WTC11 (cell line): Measurements from ENCODE around the gene OTUD1. TPM values are rescaled to one million over a fixed set of nuclear protein-coding genes. Genes with fewer than 3 reads are reported as not detected.

Source experiments
- ATAC-seq: fragments of 200-7000 bp; cut with Tn5 transposase; 2 replicates; pipeline ENCODE4 v1.10.0; 2021; ENCODE audit warnings: mild to moderate bottlenecking, moderate library complexity
- CTCF ChIA-PET: fragments of 300-600 bp; sonication (Branson Sonifier 250); formaldehyde crosslinking; loops from one replicate; lab custom pipeline; 2021; ENCODE audit warnings: antibody characterized with exemption; lab: Charles Lee
- POLR2A ChIA-PET: fragments of 350-600 bp; sonication (Branson Sonifier 250); formaldehyde crosslinking; loops from one replicate; lab custom pipeline; 2021; ENCODE audit warnings: antibody characterized with exemption; lab: Charles Lee
- DNase-seq: peaks from one replicate; pipeline ENCODE4 v3.0.0; 2021; ENCODE audit warnings: low spot score
- H3K27ac Mint-ChIP-seq: 2 replicates; pipeline ENCODE4 v1.8.0; 2021; ENCODE audit warnings: mixed read lengths
- H3K27me3 Mint-ChIP-seq: 2 replicates; pipeline ENCODE4 v1.8.0; 2021; ENCODE audit warnings: low read depth, mild to moderate bottlenecking, moderate library complexity, mixed read lengths
- H3K36me3 Mint-ChIP-seq: 2 replicates; pipeline ENCODE4 v1.8.0; 2021; ENCODE audit warnings: mixed read lengths
- H3K4me1 Mint-ChIP-seq: 2 replicates; pipeline ENCODE4 v1.8.0; 2022; ENCODE audit warnings: mixed read lengths
- H3K4me3 Mint-ChIP-seq: 2 replicates; pipeline ENCODE4 v1.8.0; 2021; ENCODE audit warnings: mild to moderate bottlenecking, moderate library complexity, mixed read lengths
- H3K9me3 Mint-ChIP-seq: 2 replicates; pipeline ENCODE4 v1.8.0; 2021; ENCODE audit warnings: mixed read lengths
- ATF1 ChIP-seq: sonication (generic); formaldehyde crosslinking; IDR thresholded peaks from 2 replicates; pipeline ENCODE4 v1.8.1; 2023; ENCODE audit warnings: mild to moderate bottlenecking, moderate library complexity, missing genetic modification reagents
- FOXJ3 ChIP-seq: sonication (generic); formaldehyde crosslinking; IDR thresholded peaks from 2 replicates; pipeline ENCODE4 v1.9.0; 2021; ENCODE audit warnings: missing genetic modification reagents, mild to moderate bottlenecking, borderline replicate concordance
- GABPB1 ChIP-seq: sonication (generic); formaldehyde crosslinking; IDR thresholded peaks from 2 replicates; pipeline ENCODE4 v1.8.1; 2023; ENCODE audit warnings: mild to moderate bottlenecking, missing genetic modification reagents
- OVOL2 ChIP-seq: fragments of 250-450 bp; sonication (Bioruptor Pico); IDR thresholded peaks from 2 replicates; pipeline ENCODE4 v1.9.0; 2021; ENCODE audit warnings: mild to moderate bottlenecking, borderline replicate concordance
- PRRX2 ChIP-seq: fragments of 250-450 bp; sonication (Bioruptor Pico); IDR thresholded peaks from 2 replicates; pipeline ENCODE4 v1.8.0; 2021; ENCODE audit warnings: mild to moderate bottlenecking
- SOX15 ChIP-seq: fragments of 250-450 bp; sonication (Bioruptor Pico); IDR thresholded peaks from 2 replicates; pipeline ENCODE4 v1.9.0; 2021; ENCODE audit warnings: mild to moderate bottlenecking
- SP1 ChIP-seq: sonication (generic); formaldehyde crosslinking; conservative IDR thresholded peaks from 2 replicates; pipeline ENCODE4 v1.8.1; 2022; ENCODE audit warnings: missing genetic modification reagents
- TEAD4 ChIP-seq: sonication (generic); formaldehyde crosslinking; IDR thresholded peaks from 2 replicates; pipeline ENCODE4 v1.8.0; 2022; ENCODE audit warnings: mild to moderate bottlenecking, missing genetic modification reagents
- ZBTB21 ChIP-seq: sonication (generic); formaldehyde crosslinking; IDR thresholded peaks from 2 replicates; pipeline ENCODE4 v1.8.1; 2023; ENCODE audit warnings: mild to moderate bottlenecking, missing genetic modification reagents, borderline replicate concordance
- ZNF138 ChIP-seq: sonication (generic); formaldehyde crosslinking; conservative IDR thresholded peaks from 2 replicates; pipeline ENCODE4 v1.8.1; 2022; ENCODE audit warnings: mild to moderate bottlenecking, moderate library complexity, missing genetic modification reagents
- ZNF281 ChIP-seq: sonication (generic); formaldehyde crosslinking; IDR thresholded peaks from 2 replicates; pipeline ENCODE4 v1.8.0; 2023; ENCODE audit warnings: mild to moderate bottlenecking, missing genetic modification reagents
- ZNF317 ChIP-seq: sonication (generic); formaldehyde crosslinking; IDR thresholded peaks from 2 replicates; pipeline ENCODE4 v1.8.1; 2023; ENCODE audit warnings: low read depth, mild to moderate bottlenecking, moderate library complexity, missing genetic modification reagents, borderline replicate concordance
- ZNF532 ChIP-seq: fragments of 250-450 bp; sonication (Bioruptor Pico); IDR thresholded peaks from 2 replicates; pipeline ENCODE4 v1.9.0; 2021; ENCODE audit warnings: mild to moderate bottlenecking, borderline replicate concordance
- total RNA-seq: library from RNA; stranded (reverse); gene quantifications from 3 replicates; pipeline ENCODE4 v1.2.3, GENCODE V29; 2021
- TF ChIP-seq, protein P1 (sequence below): sonication (generic); formaldehyde crosslinking; IDR thresholded peaks from 2 replicates; pipeline ENCODE4 v1.8.0; 2023; ENCODE audit warnings: missing genetic modification reagents, mild to moderate bottlenecking, borderline replicate concordance
- TF ChIP-seq, protein P2 (sequence below): fragments of 250-450 bp; sonication (Bioruptor Pico); IDR thresholded peaks from 2 replicates; pipeline ENCODE4 v1.9.0; 2021; ENCODE audit warnings: moderate library complexity, mild to moderate bottlenecking, inconsistent platforms, borderline replicate concordance

OTUD1 gene
- total RNA-seq, 1 experiment from 2014 or later: 9.0 TPM

DNA sequence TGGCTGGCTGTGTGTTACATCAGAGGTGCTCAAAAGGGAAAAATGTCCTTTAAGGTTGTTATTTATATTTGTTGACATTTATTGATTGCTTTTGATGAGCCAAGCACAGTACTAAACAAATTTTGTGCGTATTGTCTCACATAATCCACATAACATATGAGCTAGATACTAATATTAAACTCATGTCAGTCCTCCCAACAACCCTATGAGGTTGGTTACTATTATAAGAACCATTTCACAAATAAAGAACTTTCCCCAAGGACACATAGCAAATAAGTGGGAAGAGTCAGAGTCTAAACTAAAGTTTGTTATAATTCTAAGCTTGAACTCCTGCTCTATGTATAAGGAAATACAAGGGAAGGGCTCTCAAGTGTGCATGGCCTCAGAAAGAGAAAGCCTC is 35.6 kb upstream of the OTUD1 start:
- DNase-seq: no peak
- H3K9me3 Mint-ChIP-seq: no peaks in the 10 kb centered on the region
- ChIA-PET POLR2A (no interaction called here), CTCF (interaction anchor here (1.2 kb wide), 2 partner anchors 66 to 245 kb away, joined by 3 read pairs; no protein-coding TSS in a partner anchor)
- no peaks in the 10 kb centered on the region for H3K36me3 Mint-ChIP-seq
- H3K27ac Mint-ChIP-seq: no peak overlapping the region
- no peak for ATAC-seq
- H3K4me1 Mint-ChIP-seq: peaks cover 20% of the 10 kb centered on the region
- no peak for TF ChIP-seq ATF1 (CRISPR knock-in tag)
- TF ChIP-seq ZNF138 (CRISPR knock-in tag): no peak
- no peak for TF ChIP-seq ZNF532
- TF ChIP-seq GABPB1 (CRISPR knock-in tag): no peak
- no peak for TF ChIP-seq SOX15 (CRISPR knock-in tag)
- TF ChIP-seq, protein P1, sequence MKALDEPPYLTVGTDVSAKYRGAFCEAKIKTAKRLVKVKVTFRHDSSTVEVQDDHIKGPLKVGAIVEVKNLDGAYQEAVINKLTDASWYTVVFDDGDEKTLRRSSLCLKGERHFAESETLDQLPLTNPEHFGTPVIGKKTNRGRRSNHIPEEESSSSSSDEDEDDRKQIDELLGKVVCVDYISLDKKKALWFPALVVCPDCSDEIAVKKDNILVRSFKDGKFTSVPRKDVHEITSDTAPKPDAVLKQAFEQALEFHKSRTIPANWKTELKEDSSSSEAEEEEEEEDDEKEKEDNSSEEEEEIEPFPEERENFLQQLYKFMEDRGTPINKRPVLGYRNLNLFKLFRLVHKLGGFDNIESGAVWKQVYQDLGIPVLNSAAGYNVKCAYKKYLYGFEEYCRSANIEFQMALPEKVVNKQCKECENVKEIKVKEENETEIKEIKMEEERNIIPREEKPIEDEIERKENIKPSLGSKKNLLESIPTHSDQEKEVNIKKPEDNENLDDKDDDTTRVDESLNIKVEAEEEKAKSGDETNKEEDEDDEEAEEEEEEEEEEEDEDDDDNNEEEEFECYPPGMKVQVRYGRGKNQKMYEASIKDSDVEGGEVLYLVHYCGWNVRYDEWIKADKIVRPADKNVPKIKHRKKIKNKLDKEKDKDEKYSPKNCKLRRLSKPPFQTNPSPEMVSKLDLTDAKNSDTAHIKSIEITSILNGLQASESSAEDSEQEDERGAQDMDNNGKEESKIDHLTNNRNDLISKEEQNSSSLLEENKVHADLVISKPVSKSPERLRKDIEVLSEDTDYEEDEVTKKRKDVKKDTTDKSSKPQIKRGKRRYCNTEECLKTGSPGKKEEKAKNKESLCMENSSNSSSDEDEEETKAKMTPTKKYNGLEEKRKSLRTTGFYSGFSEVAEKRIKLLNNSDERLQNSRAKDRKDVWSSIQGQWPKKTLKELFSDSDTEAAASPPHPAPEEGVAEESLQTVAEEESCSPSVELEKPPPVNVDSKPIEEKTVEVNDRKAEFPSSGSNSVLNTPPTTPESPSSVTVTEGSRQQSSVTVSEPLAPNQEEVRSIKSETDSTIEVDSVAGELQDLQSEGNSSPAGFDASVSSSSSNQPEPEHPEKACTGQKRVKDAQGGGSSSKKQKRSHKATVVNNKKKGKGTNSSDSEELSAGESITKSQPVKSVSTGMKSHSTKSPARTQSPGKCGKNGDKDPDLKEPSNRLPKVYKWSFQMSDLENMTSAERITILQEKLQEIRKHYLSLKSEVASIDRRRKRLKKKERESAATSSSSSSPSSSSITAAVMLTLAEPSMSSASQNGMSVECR (CRISPR knock-in tag): no peak
- no peak for TF ChIP-seq TEAD4 (CRISPR knock-in tag)
- no peak for TF ChIP-seq OVOL2 (CRISPR knock-in tag)
- no peak for TF ChIP-seq SP1 (CRISPR knock-in tag)
- no peak for TF ChIP-seq PRRX2 (CRISPR knock-in tag)
- no peak for TF ChIP-seq ZNF281 (CRISPR knock-in tag)
- TF ChIP-seq FOXJ3 (CRISPR knock-in tag): no peak
- TF ChIP-seq ZBTB21 (CRISPR knock-in tag): no peak
- no peak for TF ChIP-seq ZNF317 (CRISPR knock-in tag)
- TF ChIP-seq, protein P2, sequence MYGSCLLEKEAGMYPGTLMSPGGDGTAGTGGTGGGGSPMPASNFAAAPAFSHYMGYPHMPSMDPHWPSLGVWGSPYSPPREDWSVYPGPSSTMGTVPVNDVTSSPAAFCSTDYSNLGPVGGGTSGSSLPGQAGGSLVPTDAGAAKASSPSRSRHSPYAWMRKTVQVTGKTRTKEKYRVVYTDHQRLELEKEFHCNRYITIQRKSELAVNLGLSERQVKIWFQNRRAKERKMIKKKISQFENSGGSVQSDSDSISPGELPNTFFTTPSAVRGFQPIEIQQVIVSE (CRISPR knock-in tag): no peak
- H3K27me3 Mint-ChIP-seq: no peaks in the 10 kb centered on the region
- no peak overlapping the region for H3K4me3 Mint-ChIP-seq
